ENCODE results near the gene CCDC146. TPM values are rescaled to one million over a fixed set of nuclear protein-coding genes. Genes with fewer than 3 reads are reported as not detected.

The CCDC146 gene
- total and polyA plus RNA-seq, 9 of the 15 experiments (the other 6 are each of a cell fraction or from before 2014, with no cell fraction given) = 0.10 to 0.98 (median 0.26) TPM; not detected in 1

DNA sequence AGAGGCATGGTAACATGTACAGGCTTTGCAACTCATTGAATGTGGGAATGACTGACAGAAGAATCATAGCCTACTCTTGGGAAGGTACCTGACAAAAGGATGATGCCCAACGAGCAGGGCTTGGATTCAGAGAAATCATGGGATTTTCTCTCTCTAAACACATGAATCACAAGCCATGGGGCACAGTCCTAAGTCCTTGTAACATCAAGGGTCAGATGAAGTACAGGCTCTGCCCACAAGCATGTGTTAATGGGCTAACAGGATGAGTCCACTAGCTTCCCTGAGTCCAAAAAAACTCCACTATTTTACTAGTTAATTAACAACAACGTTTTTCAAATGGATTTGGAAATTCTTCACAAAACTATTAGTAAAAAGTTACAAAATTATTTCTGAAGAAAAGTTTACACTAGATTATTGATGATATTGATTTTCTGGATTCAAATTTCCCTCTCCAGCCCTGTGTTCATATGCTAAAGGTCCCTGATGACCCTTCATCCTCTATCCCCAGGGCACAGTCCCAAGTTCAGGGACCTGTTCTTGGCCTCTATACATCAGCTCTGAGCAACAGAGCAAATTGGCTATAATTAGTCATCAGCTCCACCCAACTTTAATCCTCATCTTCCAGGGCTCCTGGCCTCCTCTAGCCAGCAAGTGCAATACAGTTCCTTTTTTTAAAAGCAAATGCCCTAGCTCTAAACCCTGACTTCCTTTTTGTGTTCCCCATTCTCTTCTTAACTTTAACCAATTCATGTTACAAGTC lies 194.0 kb downstream of the CCDC146 start (continued):
- TF ChIP-seq, protein P1, sequence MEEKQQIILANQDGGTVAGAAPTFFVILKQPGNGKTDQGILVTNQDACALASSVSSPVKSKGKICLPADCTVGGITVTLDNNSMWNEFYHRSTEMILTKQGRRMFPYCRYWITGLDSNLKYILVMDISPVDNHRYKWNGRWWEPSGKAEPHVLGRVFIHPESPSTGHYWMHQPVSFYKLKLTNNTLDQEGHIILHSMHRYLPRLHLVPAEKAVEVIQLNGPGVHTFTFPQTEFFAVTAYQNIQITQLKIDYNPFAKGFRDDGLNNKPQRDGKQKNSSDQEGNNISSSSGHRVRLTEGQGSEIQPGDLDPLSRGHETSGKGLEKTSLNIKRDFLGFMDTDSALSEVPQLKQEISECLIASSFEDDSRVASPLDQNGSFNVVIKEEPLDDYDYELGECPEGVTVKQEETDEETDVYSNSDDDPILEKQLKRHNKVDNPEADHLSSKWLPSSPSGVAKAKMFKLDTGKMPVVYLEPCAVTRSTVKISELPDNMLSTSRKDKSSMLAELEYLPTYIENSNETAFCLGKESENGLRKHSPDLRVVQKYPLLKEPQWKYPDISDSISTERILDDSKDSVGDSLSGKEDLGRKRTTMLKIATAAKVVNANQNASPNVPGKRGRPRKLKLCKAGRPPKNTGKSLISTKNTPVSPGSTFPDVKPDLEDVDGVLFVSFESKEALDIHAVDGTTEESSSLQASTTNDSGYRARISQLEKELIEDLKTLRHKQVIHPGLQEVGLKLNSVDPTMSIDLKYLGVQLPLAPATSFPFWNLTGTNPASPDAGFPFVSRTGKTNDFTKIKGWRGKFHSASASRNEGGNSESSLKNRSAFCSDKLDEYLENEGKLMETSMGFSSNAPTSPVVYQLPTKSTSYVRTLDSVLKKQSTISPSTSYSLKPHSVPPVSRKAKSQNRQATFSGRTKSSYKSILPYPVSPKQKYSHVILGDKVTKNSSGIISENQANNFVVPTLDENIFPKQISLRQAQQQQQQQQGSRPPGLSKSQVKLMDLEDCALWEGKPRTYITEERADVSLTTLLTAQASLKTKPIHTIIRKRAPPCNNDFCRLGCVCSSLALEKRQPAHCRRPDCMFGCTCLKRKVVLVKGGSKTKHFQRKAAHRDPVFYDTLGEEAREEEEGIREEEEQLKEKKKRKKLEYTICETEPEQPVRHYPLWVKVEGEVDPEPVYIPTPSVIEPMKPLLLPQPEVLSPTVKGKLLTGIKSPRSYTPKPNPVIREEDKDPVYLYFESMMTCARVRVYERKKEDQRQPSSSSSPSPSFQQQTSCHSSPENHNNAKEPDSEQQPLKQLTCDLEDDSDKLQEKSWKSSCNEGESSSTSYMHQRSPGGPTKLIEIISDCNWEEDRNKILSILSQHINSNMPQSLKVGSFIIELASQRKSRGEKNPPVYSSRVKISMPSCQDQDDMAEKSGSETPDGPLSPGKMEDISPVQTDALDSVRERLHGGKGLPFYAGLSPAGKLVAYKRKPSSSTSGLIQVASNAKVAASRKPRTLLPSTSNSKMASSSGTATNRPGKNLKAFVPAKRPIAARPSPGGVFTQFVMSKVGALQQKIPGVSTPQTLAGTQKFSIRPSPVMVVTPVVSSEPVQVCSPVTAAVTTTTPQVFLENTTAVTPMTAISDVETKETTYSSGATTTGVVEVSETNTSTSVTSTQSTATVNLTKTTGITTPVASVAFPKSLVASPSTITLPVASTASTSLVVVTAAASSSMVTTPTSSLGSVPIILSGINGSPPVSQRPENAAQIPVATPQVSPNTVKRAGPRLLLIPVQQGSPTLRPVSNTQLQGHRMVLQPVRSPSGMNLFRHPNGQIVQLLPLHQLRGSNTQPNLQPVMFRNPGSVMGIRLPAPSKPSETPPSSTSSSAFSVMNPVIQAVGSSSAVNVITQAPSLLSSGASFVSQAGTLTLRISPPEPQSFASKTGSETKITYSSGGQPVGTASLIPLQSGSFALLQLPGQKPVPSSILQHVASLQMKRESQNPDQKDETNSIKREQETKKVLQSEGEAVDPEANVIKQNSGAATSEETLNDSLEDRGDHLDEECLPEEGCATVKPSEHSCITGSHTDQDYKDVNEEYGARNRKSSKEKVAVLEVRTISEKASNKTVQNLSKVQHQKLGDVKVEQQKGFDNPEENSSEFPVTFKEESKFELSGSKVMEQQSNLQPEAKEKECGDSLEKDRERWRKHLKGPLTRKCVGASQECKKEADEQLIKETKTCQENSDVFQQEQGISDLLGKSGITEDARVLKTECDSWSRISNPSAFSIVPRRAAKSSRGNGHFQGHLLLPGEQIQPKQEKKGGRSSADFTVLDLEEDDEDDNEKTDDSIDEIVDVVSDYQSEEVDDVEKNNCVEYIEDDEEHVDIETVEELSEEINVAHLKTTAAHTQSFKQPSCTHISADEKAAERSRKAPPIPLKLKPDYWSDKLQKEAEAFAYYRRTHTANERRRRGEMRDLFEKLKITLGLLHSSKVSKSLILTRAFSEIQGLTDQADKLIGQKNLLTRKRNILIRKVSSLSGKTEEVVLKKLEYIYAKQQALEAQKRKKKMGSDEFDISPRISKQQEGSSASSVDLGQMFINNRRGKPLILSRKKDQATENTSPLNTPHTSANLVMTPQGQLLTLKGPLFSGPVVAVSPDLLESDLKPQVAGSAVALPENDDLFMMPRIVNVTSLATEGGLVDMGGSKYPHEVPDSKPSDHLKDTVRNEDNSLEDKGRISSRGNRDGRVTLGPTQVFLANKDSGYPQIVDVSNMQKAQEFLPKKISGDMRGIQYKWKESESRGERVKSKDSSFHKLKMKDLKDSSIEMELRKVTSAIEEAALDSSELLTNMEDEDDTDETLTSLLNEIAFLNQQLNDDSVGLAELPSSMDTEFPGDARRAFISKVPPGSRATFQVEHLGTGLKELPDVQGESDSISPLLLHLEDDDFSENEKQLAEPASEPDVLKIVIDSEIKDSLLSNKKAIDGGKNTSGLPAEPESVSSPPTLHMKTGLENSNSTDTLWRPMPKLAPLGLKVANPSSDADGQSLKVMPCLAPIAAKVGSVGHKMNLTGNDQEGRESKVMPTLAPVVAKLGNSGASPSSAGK (IDR thresholded peaks at IDR 0.05) = no peak
- TF ChIP-seq ZNF561 (CRISPR knock-in tag; conservative IDR thresholded peaks at IDR 0.05) = no peak
- TF ChIP-seq, protein P2, sequence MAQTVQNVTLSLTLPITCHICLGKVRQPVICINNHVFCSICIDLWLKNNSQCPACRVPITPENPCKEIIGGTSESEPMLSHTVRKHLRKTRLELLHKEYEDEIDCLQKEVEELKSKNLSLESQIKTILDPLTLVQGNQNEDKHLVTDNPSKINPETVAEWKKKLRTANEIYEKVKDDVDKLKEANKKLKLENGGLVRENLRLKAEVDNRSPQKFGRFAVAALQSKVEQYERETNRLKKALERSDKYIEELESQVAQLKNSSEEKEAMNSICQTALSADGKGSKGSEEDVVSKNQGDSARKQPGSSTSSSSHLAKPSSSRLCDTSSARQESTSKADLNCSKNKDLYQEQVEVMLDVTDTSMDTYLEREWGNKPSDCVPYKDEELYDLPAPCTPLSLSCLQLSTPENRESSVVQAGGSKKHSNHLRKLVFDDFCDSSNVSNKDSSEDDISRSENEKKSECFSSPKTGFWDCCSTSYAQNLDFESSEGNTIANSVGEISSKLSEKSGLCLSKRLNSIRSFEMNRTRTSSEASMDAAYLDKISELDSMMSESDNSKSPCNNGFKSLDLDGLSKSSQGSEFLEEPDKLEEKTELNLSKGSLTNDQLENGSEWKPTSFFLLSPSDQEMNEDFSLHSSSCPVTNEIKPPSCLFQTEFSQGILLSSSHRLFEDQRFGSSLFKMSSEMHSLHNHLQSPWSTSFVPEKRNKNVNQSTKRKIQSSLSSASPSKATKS (CRISPR knock-in tag; IDR thresholded peaks at IDR 0.05) = no peak
- TF ChIP-seq HMG20B (CRISPR knock-in tag; IDR thresholded peaks at IDR 0.05) = no peak

All from K562 (cell line).